Hepatocyte (in vitro differentiated cells): ENCODE results near the gene DRC7. TPM values are rescaled to one million over a fixed set of nuclear protein-coding genes. Genes with fewer than 3 reads are reported as not detected.

ENCODE experiments used
- DNase-seq: peaks from one replicate; pipeline ENCODE4 v3.0.0-alpha.2; 2016; ENCODE audit warnings: low spot score
- H2AFZ ChIP-seq: fragments of 200-600 bp; sonication (generic); 2 replicates; pipeline ENCODE4 v1.6.0; 2016; ENCODE audit warnings: antibody characterized with exemption, mild to moderate bottlenecking
- H3K27ac ChIP-seq: fragments of 200-600 bp; sonication (generic); 2 replicates; pipeline ENCODE4 v1.5.1; 2016; ENCODE audit warnings: mild to moderate bottlenecking
- H3K27me3 ChIP-seq: fragments of 200-600 bp; sonication (generic); 2 replicates; pipeline ENCODE4 v1.6.1; 2016
- H3K36me3 ChIP-seq: fragments of 200-600 bp; sonication (generic); replicated peaks from 2 replicates; pipeline ENCODE4 v1.5.1; 2016; ENCODE audit warnings: low read depth; ENCODE audit not compliant: insufficient read depth
- H3K4me1 ChIP-seq: fragments of 200-600 bp; sonication (generic); 2 replicates; pipeline ENCODE4 v1.5.1; 2016; ENCODE audit warnings: mild to moderate bottlenecking, moderate library complexity; ENCODE audit not compliant: insufficient read depth
- H3K4me2 ChIP-seq: fragments of 200-600 bp; sonication (generic); 2 replicates; pipeline ENCODE4 v1.6.0; 2016
- H3K4me3 ChIP-seq: fragments of 200-600 bp; sonication (generic); 2 replicates; pipeline ENCODE4 v1.5.1; 2016; ENCODE audit warnings: mild to moderate bottlenecking
- H3K79me2 ChIP-seq: fragments of 200-600 bp; sonication (generic); 2 replicates; pipeline ENCODE4 v1.6.0; 2017; ENCODE audit warnings: mild to moderate bottlenecking
- H3K9me2 ChIP-seq: fragments of 200-600 bp; sonication (generic); replicated peaks from 2 replicates; pipeline ENCODE4 v1.6.0; 2017; ENCODE audit warnings: mild to moderate bottlenecking; ENCODE audit not compliant: insufficient read depth
- H3K9me3 ChIP-seq: fragments of 200-600 bp; sonication (generic); 2 replicates; pipeline ENCODE4 v1.5.1; 2016; ENCODE audit warnings: low read depth, mild to moderate bottlenecking
- H4K20me1 ChIP-seq: fragments of 200-600 bp; sonication (generic); 2 replicates; pipeline ENCODE4 v1.6.0; 2016; ENCODE audit warnings: mild to moderate bottlenecking; ENCODE audit not compliant: insufficient read depth, poor library complexity, severe bottlenecking
- CTCF ChIP-seq: fragments of 200-600 bp; sonication (generic); IDR thresholded peaks from 2 replicates; pipeline ENCODE4 v1.5.1; 2016; ENCODE audit warnings: antibody characterized with exemption, mild to moderate bottlenecking; ENCODE audit not compliant: poor library complexity
- EZH2 ChIP-seq: fragments of 200-600 bp; sonication (generic); IDR thresholded peaks from 2 replicates; pipeline ENCODE4 v1.6.1; 2016; ENCODE audit warnings: antibody characterized with exemption, mild to moderate bottlenecking, borderline replicate concordance
- EZH2phosphoT487 ChIP-seq: fragments of 200-600 bp; sonication (generic); IDR thresholded peaks from one replicate; pipeline ENCODE4 v1.6.1; 2018; ENCODE audit warnings: antibody characterized with exemption, mild to moderate bottlenecking, low read depth, moderate library complexity; ENCODE audit not compliant: unreplicated experiment, severe bottlenecking
- WGBS: methylation state at CpG from one replicate; pipeline ENCODE4 v1.1.6; 2016; ENCODE audit warnings: low lambda C conversion rate; ENCODE audit errors: missing lambda C conversion rate; 5-methylcytosine and 5-hydroxymethylcytosine counted together
- polyA plus RNA-seq: library from polyadenylated mRNA; unstranded; fragments of >200 nt; fragmentation: Nextera tagmentation; extraction: Ambion mirVana; gene quantifications from 2 replicates; pipeline ENCODE4 v1.2.1, GENCODE V29; 2016
- total RNA-seq: library from RNA; depleted of rRNA; stranded (reverse); fragments of >200 nt; gene quantifications from 2 replicates; pipeline ENCODE4 v1.2.3, GENCODE V29; 2014

Gene DRC7
- total and polyA plus RNA-seq, 2 experiments from 2014 or later: 0.27 to 0.93 TPM

DNA sequence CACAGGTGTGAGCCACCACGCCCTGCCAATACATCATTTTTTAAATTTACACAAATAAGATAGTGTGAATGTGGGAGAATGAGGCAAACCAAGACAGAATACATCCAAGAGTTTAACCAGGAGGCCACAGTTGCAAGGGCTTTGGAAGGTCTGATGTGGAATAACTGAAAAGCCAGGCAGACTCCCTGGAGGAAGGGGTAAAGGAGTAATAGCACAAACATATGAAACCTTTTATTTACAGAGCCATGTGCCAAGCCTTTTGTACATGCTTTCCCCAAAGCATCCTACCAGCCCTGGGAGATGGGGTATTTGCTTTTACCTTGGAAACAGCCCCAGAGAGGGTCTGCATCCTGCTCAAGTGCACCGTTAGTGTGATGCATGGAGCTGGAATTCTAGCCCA, 21.8 kb upstream of the DRC7 start:
- Histone ChIP-seq H2AFZ (no peak overlapping the region), H3K9me3 (no peaks in the 10 kb centered on the region), H3K4me2 (no peak overlapping the region), H3K27ac (no peak overlapping the region), H3K4me1 (no peaks in the 10 kb centered on the region), H3K27me3 (no peaks in the 10 kb centered on the region), H3K79me2 (no peaks in the 10 kb centered on the region), H3K9me2 (no peaks in the 10 kb centered on the region), H4K20me1 (no peaks in the 10 kb centered on the region), H3K36me3 (no peaks in the 10 kb centered on the region), H3K4me3 (no peak overlapping the region)
- no peak for TF ChIP-seq EZH2
- WGBS: 90% methylated on average over 2 of the region's 2 CpGs
- DNase-seq: no peak

DNA sequence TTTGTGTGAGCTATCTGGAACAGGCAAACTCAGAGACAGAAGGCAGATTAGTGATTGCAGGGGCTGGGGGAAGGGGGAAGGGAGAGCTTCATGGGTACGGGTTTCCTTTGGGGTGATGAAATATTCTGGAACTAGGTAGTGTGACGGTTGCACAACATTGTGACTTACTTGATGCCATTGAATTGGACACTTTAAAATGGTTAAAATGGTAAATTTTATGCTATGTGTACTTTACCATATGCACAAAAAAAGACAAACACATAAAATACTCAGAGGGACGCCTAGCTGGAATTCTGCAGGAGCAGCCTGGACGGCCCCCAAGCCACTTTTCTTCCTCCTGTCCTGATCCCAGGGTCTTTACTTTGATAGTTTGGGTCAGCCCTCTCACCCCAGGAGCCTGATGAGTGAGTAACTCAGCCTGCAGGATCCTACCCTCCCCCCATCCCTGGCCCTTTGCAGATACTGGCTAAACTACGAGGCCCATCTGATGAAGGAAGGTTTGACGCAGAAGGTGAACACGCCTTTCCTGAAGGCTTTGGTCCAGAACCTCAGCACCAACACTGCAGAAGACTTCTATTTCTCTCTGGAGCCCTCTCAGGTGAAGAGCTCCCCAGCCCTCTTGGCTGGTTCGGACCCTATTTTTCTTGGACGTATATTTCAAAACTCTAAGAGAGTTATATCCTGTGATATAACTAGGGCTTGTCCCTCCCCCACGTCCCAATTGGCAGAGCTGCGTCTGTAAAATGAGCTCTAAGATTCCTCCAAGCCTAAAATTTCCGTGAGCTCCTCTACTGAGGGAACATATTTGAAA, 18.7 kb upstream of the DRC7 start:
- Histone ChIP-seq H3K4me3 (no peak overlapping the region), H3K79me2 (no peaks in the 10 kb centered on the region), H3K4me2 (no peak overlapping the region), H3K36me3 (no peaks in the 10 kb centered on the region), H3K9me2 (no peaks in the 10 kb centered on the region), H2AFZ (no peak overlapping the region), H3K4me1 (no peaks in the 10 kb centered on the region), H3K27me3 (no peaks in the 10 kb centered on the region), H4K20me1 (no peaks in the 10 kb centered on the region), H3K27ac (no peak overlapping the region), H3K9me3 (no peaks in the 10 kb centered on the region)
- TF ChIP-seq EZH2: no peak
- no peak for TF ChIP-seq EZH2phosphoT487
- TF ChIP-seq CTCF: no peak
- 57% methylated on average over 12 of the region's 12 CpGs for WGBS
- DNase-seq: no peak

DNA sequence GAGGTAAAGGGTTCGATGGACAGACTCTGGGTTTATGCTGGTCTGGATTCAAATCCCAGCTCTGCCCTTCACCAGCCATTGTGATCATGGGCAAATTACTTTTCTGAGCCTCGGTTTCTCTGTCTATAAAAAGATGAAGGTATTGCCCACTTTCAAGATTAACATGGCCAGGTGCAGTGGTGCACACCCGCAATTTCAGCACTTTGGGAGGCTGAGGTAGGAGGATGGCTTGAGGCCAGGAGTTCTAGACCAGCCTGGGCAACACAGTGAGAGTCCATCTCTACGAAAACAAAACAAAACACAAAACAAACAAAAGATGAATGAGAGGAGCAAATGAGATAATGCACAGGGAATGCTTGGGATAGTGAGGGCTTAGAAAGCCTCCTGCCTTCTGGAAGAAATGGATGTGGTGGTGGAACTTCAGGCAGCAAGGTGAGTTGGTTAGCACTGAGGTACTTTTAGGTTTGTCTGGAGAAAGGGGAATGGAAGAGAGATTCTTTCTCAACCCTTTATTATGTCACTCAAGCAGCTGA, 18.0 kb upstream of the DRC7 start:
- no peak overlapping the region for H3K27ac ChIP-seq
- no peaks in the 10 kb centered on the region for H3K9me3 ChIP-seq
- H4K20me1 ChIP-seq: no peaks in the 10 kb centered on the region
- WGBS: 96% methylated on average over 4 of the region's 4 CpGs
- no peak for DNase-seq
- no peak overlapping the region for H2AFZ ChIP-seq
- H3K27me3 ChIP-seq: no peaks in the 10 kb centered on the region
- H3K36me3 ChIP-seq: no peaks in the 10 kb centered on the region
- H3K4me2 ChIP-seq: no peak overlapping the region
- no peak overlapping the region for H3K4me3 ChIP-seq
- H3K9me2 ChIP-seq: no peaks in the 10 kb centered on the region
- no peaks in the 10 kb centered on the region for H3K79me2 ChIP-seq
- TF ChIP-seq EZH2phosphoT487: no peak
- TF ChIP-seq CTCF: no peak
- TF ChIP-seq EZH2: no peak
- H3K4me1 ChIP-seq: no peaks in the 10 kb centered on the region

- no peak for DNase-seq
- WGBS: 73% methylated on average over 14 of the region's 14 CpGs
- Histone ChIP-seq H3K79me2 (no peaks in the 10 kb centered on the region), H3K27me3 (no peaks in the 10 kb centered on the region), H4K20me1 (no peaks in the 10 kb centered on the region), H3K4me1 (no peaks in the 10 kb centered on the region), H2AFZ (no peak overlapping the region), H3K9me2 (no peaks in the 10 kb centered on the region), H3K4me2 (no peak overlapping the region), H3K36me3 (no peaks in the 10 kb centered on the region), H3K4me3 (no peak overlapping the region), H3K9me3 (no peaks in the 10 kb centered on the region), H3K27ac (no peak overlapping the region)
- no peak for TF ChIP-seq CTCF
Observed at GRCh38 chr16:57677622-57678369, 16.8 kb upstream of the DRC7 start.
